ENCODE measurements around the gene CYP8B1.
A peak's percentile ranks its signal among the peaks of the same experiment; 100 is the strongest.

Gene CYP8B1

GRCh38 chr3:42875325-42876151 is at the start of gene CYP8B1:
Gene CYP8B1, minus strand, starts transcription at chr3:42875879. Its CDS starts 63 bp downstream, at chr3:42875816.
- DNase-seq, result no peak

GRCh38 chr3:42923606-42924005 is 47.9 kb upstream of the CYP8B1 start:
- no peak for DNase-seq

- DNase-seq, result no peak
Measured at GRCh38 chr3:42914771-42915515, 39.3 kb upstream of the CYP8B1 start.

- no peak for DNase-seq
Measured at GRCh38 chr3:42911551-42911950, 35.9 kb upstream of the CYP8B1 start.

GRCh38 chr3:42908675-42909074 is 33.0 kb upstream of the CYP8B1 start:
- no peak for DNase-seq

GRCh38 chr3:42906848-42907183 is 31.1 kb upstream of the CYP8B1 start:
- peak in 1 of 2 experiments; percentile 17 for DNase-seq

- DNase-seq, result peak; percentile 45 to 49
Measured at GRCh38 chr3:42906070-42906847, 30.6 kb upstream of the CYP8B1 start, which contains the start of gene ZNF662. Gene ZNF662, plus strand, starts transcription at chr3:42906142. Its CDS starts 1,973 bp downstream, at chr3:42908115.

- no peak for DNase-seq
Measured at GRCh38 chr3:42905740-42906069, 30.0 kb upstream of the CYP8B1 start.

- no peak for DNase-seq
Measured at GRCh38 chr3:42904076-42904475, 28.4 kb upstream of the CYP8B1 start.

GRCh38 chr3:42902257-42902656 is 26.6 kb upstream of the CYP8B1 start:
- no peak for DNase-seq

GRCh38 chr3:42901073-42901415 is 25.4 kb upstream of the CYP8B1 start:
- no peak for DNase-seq

GRCh38 chr3:42900226-42901072 is 24.8 kb upstream of the CYP8B1 start:
- DNase-seq, result no peak

GRCh38 chr3:42898896-42899675 is 23.4 kb upstream of the CYP8B1 start:
- DNase-seq, result no peak

- no peak for DNase-seq
Measured at GRCh38 chr3:42895580-42895868, 19.8 kb upstream of the CYP8B1 start.

GRCh38 chr3:42894698-42895579 is 19.3 kb upstream of the CYP8B1 start:
- no peak for DNase-seq

GRCh38 chr3:42892807-42893206 is 17.1 kb upstream of the CYP8B1 start:
- no peak for DNase-seq

- no peak for DNase-seq
Measured at GRCh38 chr3:42892169-42892568, 16.5 kb upstream of the CYP8B1 start.

- no peak for DNase-seq
Measured at GRCh38 chr3:42891042-42891441, 15.4 kb upstream of the CYP8B1 start.

- DNase-seq, result no peak
Measured at GRCh38 chr3:42887084-42887483, 11.4 kb upstream of the CYP8B1 start.

- DNase-seq, result no peak
Measured at GRCh38 chr3:42886294-42886822, 10.7 kb upstream of the CYP8B1 start.

- no peak for DNase-seq
Measured at GRCh38 chr3:42884324-42884723, 8.6 kb upstream of the CYP8B1 start.
